Vagina (tissue), 2 donors: ENCODE results near the gene PPM1M.

Experiments
- POLR2A ChIP-seq, 2 donors: fragments of 450-650 bp; IDR thresholded peaks; one replicate each; pipeline ENCODE4 v1.6.1; 2017; ENCODE audit warnings: antibody characterized with exemption in 2 of 2, mild to moderate bottlenecking in 2 of 2, moderate library complexity in 2 of 2
- POLR2AphosphoS5 ChIP-seq, 2 donors: sonication (generic); formaldehyde crosslinking; IDR thresholded peaks; one replicate each; pipeline ENCODE4 v1.9.0; 2017; ENCODE audit warnings: antibody characterized with exemption in 2 of 2, mild to moderate bottlenecking in 2 of 2, low read depth in 1 of 2; ENCODE audit not compliant: insufficient read depth in 1 of 2
- TF ChIP-seq, protein P1 (sequence below), 3 experiments: fragments of 450-650 bp in 2 of 3; fragments of 200-600 bp in 1 of 3; sonication (generic) in 1 of 3; IDR thresholded peaks; one replicate each; pipeline ENCODE4 v1.5.1; 2017 to 2019; ENCODE audit warnings: antibody characterized with exemption in 3 of 3, mild to moderate bottlenecking in 2 of 3, moderate library complexity in 2 of 3

DNA sequence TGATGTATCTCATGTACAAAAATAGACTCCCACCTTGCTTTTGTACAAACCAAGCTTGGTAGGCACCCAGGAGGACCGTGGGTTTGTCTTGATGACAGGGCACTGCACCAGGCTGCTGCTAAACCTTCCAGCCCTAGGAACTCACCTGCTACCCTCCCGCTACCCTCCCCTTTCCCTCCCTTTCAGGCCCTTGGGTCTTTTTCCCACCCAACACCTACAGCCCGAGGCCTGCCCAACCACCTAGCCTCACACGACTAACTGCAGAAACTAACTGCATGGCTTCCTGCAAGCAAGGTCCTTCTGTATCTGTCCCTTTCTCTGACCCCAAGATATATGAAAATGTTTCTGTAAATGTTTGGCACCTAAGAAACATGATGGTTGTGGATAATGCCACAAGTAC lies 11.1 kb downstream of the PPM1M start:
- TF ChIP-seq, protein P1, sequence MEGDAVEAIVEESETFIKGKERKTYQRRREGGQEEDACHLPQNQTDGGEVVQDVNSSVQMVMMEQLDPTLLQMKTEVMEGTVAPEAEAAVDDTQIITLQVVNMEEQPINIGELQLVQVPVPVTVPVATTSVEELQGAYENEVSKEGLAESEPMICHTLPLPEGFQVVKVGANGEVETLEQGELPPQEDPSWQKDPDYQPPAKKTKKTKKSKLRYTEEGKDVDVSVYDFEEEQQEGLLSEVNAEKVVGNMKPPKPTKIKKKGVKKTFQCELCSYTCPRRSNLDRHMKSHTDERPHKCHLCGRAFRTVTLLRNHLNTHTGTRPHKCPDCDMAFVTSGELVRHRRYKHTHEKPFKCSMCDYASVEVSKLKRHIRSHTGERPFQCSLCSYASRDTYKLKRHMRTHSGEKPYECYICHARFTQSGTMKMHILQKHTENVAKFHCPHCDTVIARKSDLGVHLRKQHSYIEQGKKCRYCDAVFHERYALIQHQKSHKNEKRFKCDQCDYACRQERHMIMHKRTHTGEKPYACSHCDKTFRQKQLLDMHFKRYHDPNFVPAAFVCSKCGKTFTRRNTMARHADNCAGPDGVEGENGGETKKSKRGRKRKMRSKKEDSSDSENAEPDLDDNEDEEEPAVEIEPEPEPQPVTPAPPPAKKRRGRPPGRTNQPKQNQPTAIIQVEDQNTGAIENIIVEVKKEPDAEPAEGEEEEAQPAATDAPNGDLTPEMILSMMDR (IDR thresholded peaks at IDR 0.05) = no peak
- no peak for TF ChIP-seq POLR2A (IDR thresholded peaks at IDR 0.05)
- TF ChIP-seq POLR2AphosphoS5 (IDR thresholded peaks at IDR 0.05; ENCODE audit: insufficient read depth in 1 of 2, low read depth in 1 of 2) = no peak
